ENCODE measurements around the gene HYAL1. TPM values are rescaled to one million over a fixed set of nuclear protein-coding genes. Genes with fewer than 3 reads are reported as not detected.

HYAL1 gene
- total RNA-seq, 2 donors from 2014 or later, result 5.8 to 6.1 TPM

- Histone ChIP-seq H3K27me3 (replicated peaks; ENCODE audit: insufficient read depth) (no peaks in the 10 kb centered on the region), H3K36me3 (peaks cover 35% of the 10 kb centered on the region), H3K4me3 (peak overlapping the region; percentile 68), H3K27ac (peak overlapping the region; percentile 97 to 98), H3K4me1 (ENCODE audit: control insufficient read depth in 1 of 2, low read depth in 2 of 2) (peaks cover 27 to 60% of the 10 kb centered on the region in 2 donors), H3K9me3 (no peaks in the 10 kb centered on the region)
- no peak for ATAC-seq (ENCODE audit: insufficient number of reproducible peaks, low FRiP score, low read depth)
- TF ChIP-seq CTCF (IDR thresholded peaks at IDR 0.05), result no peak
- DNase-seq (ENCODE audit: low spot score), result no peak
Measured at GRCh38 chr3:50259432-50260026, 43.8 kb downstream of the HYAL1 start.

- Histone ChIP-seq H3K27ac (peak overlapping the region; percentile 97 to 98), H3K4me3 (no peak overlapping the region), H3K4me1 (ENCODE audit: control insufficient read depth in 1 of 2, low read depth in 2 of 2) (peaks cover 28 to 59% of the 10 kb centered on the region in 2 donors), H3K9me3 (no peaks in the 10 kb centered on the region), H3K27me3 (replicated peaks; ENCODE audit: insufficient read depth) (no peaks in the 10 kb centered on the region), H3K36me3 (peaks cover 35% of the 10 kb centered on the region)
- DNase-seq (ENCODE audit: low spot score), result no peak
- TF ChIP-seq CTCF (IDR thresholded peaks at IDR 0.05), result no peak
- no peak for ATAC-seq (ENCODE audit: insufficient number of reproducible peaks, low FRiP score, low read depth)
Measured at GRCh38 chr3:50258979-50259378, 44.4 kb downstream of the HYAL1 start.

GRCh38 chr3:50258029-50258680 lies 45.2 kb downstream of the HYAL1 start:
- ATAC-seq (ENCODE audit: insufficient number of reproducible peaks, low FRiP score, low read depth) (no peak), DNase-seq (ENCODE audit: low spot score) (no peak)
- Histone ChIP-seq H3K4me3 (no peak overlapping the region), H3K9me3 (no peaks in the 10 kb centered on the region), H3K36me3 (peaks cover 39% of the 10 kb centered on the region), H3K27ac (no peak overlapping the region), H3K4me1 (ENCODE audit: control insufficient read depth in 1 of 2, low read depth in 2 of 2) (peaks cover 23 to 51% of the 10 kb centered on the region in 2 donors), H3K27me3 (replicated peaks; ENCODE audit: insufficient read depth) (no peaks in the 10 kb centered on the region)
- no peak for TF ChIP-seq CTCF (IDR thresholded peaks at IDR 0.05)

- Histone ChIP-seq H3K4me3 (no peak overlapping the region), H3K27ac (no peak overlapping the region), H3K36me3 (peaks cover 47% of the 10 kb centered on the region), H3K4me1 (ENCODE audit: control insufficient read depth in 1 of 2, low read depth in 2 of 2) (peaks cover 23 to 42% of the 10 kb centered on the region in 2 donors), H3K9me3 (no peaks in the 10 kb centered on the region), H3K27me3 (replicated peaks; ENCODE audit: insufficient read depth) (no peaks in the 10 kb centered on the region)
- ATAC-seq (ENCODE audit: insufficient number of reproducible peaks, low FRiP score, low read depth) (no peak), DNase-seq (ENCODE audit: low spot score) (no peak)
- peak; percentile 28 for TF ChIP-seq CTCF (IDR thresholded peaks at IDR 0.05)
Measured at GRCh38 chr3:50256978-50257890, 46.1 kb downstream of the HYAL1 start.

- H3K9me3 ChIP-seq, result no peaks in the 10 kb centered on the region
- H3K4me3 ChIP-seq, result no peak overlapping the region
- peaks cover 52% of the 10 kb centered on the region for H3K36me3 ChIP-seq
- peaks cover 34 to 42% of the 10 kb centered on the region in 2 donors for H3K4me1 ChIP-seq (ENCODE audit: control insufficient read depth in 1 of 2, low read depth in 2 of 2)
- peak overlapping the region; percentile 79 to 89 for H3K27ac ChIP-seq
- no peak for TF ChIP-seq CTCF (IDR thresholded peaks at IDR 0.05)
- DNase-seq (ENCODE audit: low spot score), result no peak
- no peak for ATAC-seq (ENCODE audit: insufficient number of reproducible peaks, low FRiP score, low read depth)
- no peaks in the 10 kb centered on the region for H3K27me3 ChIP-seq (replicated peaks; ENCODE audit: insufficient read depth)
Measured at GRCh38 chr3:50255251-50255615, 48.1 kb downstream of the HYAL1 start.

All from thoracic aorta (tissue), 2 donors.